Ishikawa (cell line): ENCODE results near the gene TBC1D8B.

Experiments
- EGR1 ChIP-seq: IDR thresholded peaks from 2 replicates; pipeline ENCODE4 v1.6.1; 2012
- EP300 ChIP-seq: IDR thresholded peaks from 2 replicates; pipeline ENCODE4 v1.6.1; 2012; ENCODE audit warnings: borderline replicate concordance
- RAD21 ChIP-seq: IDR thresholded peaks from 2 replicates; pipeline ENCODE4 v1.6.1; 2012; ENCODE audit warnings: low read depth
- TEAD4 ChIP-seq: IDR thresholded peaks from 2 replicates; pipeline ENCODE4 v1.6.1; 2012
- YY1 ChIP-seq: IDR thresholded peaks from 2 replicates; pipeline ENCODE4 v1.6.1; 2012; ENCODE audit warnings: low read depth

GRCh38 chrX:106897259-106897658 is 94.8 kb downstream of the TBC1D8B start:
- TF ChIP-seq YY1 (peak; percentile 77), RAD21 (no peak), TEAD4 (no peak), EP300 (no peak), EGR1 (no peak)
